OCI-LY1 (cell line): ENCODE results near the gene IRF4.
A peak's percentile ranks its signal among the peaks of the same experiment; 100 is the strongest.

ENCODE experiments used
- H2AFZ ChIP-seq: fragments of 200-600 bp; sonication (generic), shearing (Covaris generic); 2 replicates; pipeline ENCODE4 v1.6.0; 2014; ENCODE audit warnings: antibody characterized with exemption, mild to moderate bottlenecking, low read length
- H3F3A ChIP-seq: fragments of 200-600 bp; sonication (generic), shearing (Covaris generic); 2 replicates; pipeline ENCODE4 v1.6.0; 2014; ENCODE audit warnings: mild to moderate bottlenecking, antibody characterized with exemption, low read length, moderate library complexity; ENCODE audit not compliant: insufficient read depth
- H3K27ac ChIP-seq: fragments of 200-600 bp; sonication (generic); 2 replicates; pipeline ENCODE4 v1.5.1; 2014; ENCODE audit warnings: low read length, mixed run types, mild to moderate bottlenecking, low read depth; ENCODE audit not compliant: poor library complexity, severe bottlenecking
- H3K27me3 ChIP-seq: fragments of 200-600 bp; sonication (generic); 2 replicates; pipeline ENCODE4 v1.6.0; 2014; ENCODE audit warnings: antibody characterized with exemption, mild to moderate bottlenecking, low read length, moderate library complexity; ENCODE audit not compliant: insufficient read depth
- H3K36me3 ChIP-seq: fragments of 200-600 bp; sonication (generic); 2 replicates; pipeline ENCODE4 v1.6.1; 2014; ENCODE audit warnings: mild to moderate bottlenecking, antibody characterized with exemption, low read length, moderate library complexity, mixed read lengths; ENCODE audit not compliant: insufficient read depth
- H3K4me1 ChIP-seq: fragments of 200-600 bp; sonication (generic); 2 replicates; pipeline ENCODE4 v1.5.1; 2014; ENCODE audit warnings: mild to moderate bottlenecking, low read length, moderate library complexity; ENCODE audit not compliant: insufficient read depth, severe bottlenecking
- H3K4me2 ChIP-seq: fragments of 200-600 bp; sonication (generic), shearing (Covaris generic); 2 replicates; pipeline ENCODE4 v1.6.1; 2014; ENCODE audit warnings: low read length
- H3K4me3 ChIP-seq: fragments of 200-600 bp; sonication (generic); 2 replicates; pipeline ENCODE4 v1.5.1; 2014; ENCODE audit warnings: low read length, low read depth, mild to moderate bottlenecking, mixed read lengths; ENCODE audit not compliant: poor library complexity, severe bottlenecking
- H3K79me2 ChIP-seq: fragments of 200-600 bp; shearing (Covaris generic); 2 replicates; pipeline ENCODE4 v1.6.1; 2016; ENCODE audit warnings: mixed run types, low read length, mixed read lengths; ENCODE audit not compliant: insufficient read depth
- H3K9ac ChIP-seq: fragments of 200-600 bp; sonication (generic), shearing (Covaris generic); 2 replicates; pipeline ENCODE4 v1.6.1; 2014; ENCODE audit warnings: mild to moderate bottlenecking, low read length, mixed read lengths
- H3K9me2 ChIP-seq: fragments of 200-600 bp; sonication (generic), shearing (Covaris generic); 2 replicates; pipeline ENCODE4 v1.6.1; 2014; ENCODE audit warnings: low read depth, mild to moderate bottlenecking, low read length, mixed read lengths
- H3K9me3 ChIP-seq: fragments of 200-600 bp; shearing (Covaris generic); 2 replicates; pipeline ENCODE4 v1.6.1; 2014; ENCODE audit warnings: low read length, mixed read lengths
- H4K20me1 ChIP-seq: fragments of 200-600 bp; sonication (generic), shearing (Covaris generic); 2 replicates; pipeline ENCODE4 v1.6.0; 2016; ENCODE audit warnings: mild to moderate bottlenecking, low read length; ENCODE audit not compliant: insufficient read depth
- CTCF ChIP-seq: fragments of 200-600 bp; sonication (generic), shearing (Covaris generic); IDR thresholded peaks from 2 replicates; pipeline ENCODE4 v1.5.1; 2017; ENCODE audit warnings: mild to moderate bottlenecking, antibody characterized with exemption, low read length, moderate library complexity, mixed read lengths
- EZH2 ChIP-seq: fragments of 200-600 bp; sonication (generic), shearing (Covaris generic); IDR thresholded peaks from 2 replicates; pipeline ENCODE4 v1.8.0; 2017; ENCODE audit warnings: borderline replicate concordance, mixed run types, mild to moderate bottlenecking, antibody characterized with exemption, low read length, moderate library complexity, mixed read lengths

IRF4 gene

GRCh38 chr6:380234-381218, 11.0 kb upstream of the IRF4 start:
- Histone ChIP-seq H3K79me2 (no peaks in the 10 kb centered on the region), H3K27ac (no peak overlapping the region), H3K4me3 (no peak overlapping the region), H3K9me2 (no peaks in the 10 kb centered on the region), H3K4me2 (no peak overlapping the region), H3F3A (no peaks in the 10 kb centered on the region), H3K4me1 (peaks cover 37% of the 10 kb centered on the region), H2AFZ (no peak overlapping the region), H4K20me1 (no peaks in the 10 kb centered on the region), H3K9ac (no peak overlapping the region), H3K36me3 (no peaks in the 10 kb centered on the region), H3K9me3 (no peaks in the 10 kb centered on the region), H3K27me3 (peaks cover 7% of the 10 kb centered on the region; the same call in 1 of the 2 replicates)
- TF ChIP-seq EZH2 (no peak), CTCF (no peak)

GRCh38 chr6:381742-382461, 9.7 kb upstream of the IRF4 start:
- Histone ChIP-seq H3K4me3 (no peak overlapping the region), H3K27me3 (peaks cover 10% of the 10 kb centered on the region; the same call in 1 of the 2 replicates)
- TF ChIP-seq EZH2, result no peak
- no peak for TF ChIP-seq CTCF

GRCh38 chr6:382883-383810, 8.4 kb upstream of the IRF4 start:
- H4K20me1 ChIP-seq, result no peaks in the 10 kb centered on the region
- TF ChIP-seq CTCF (peak; percentile 41), EZH2 (no peak)
- H2AFZ ChIP-seq, result no peak overlapping the region
- H3K27me3 ChIP-seq, result peaks cover 12% of the 10 kb centered on the region; the same call in 1 of the 2 replicates
- no peaks in the 10 kb centered on the region for H3K9me2 ChIP-seq
- no peaks in the 10 kb centered on the region for H3K79me2 ChIP-seq
- H3K4me2 ChIP-seq, result no peak overlapping the region
- H3K9ac ChIP-seq, result no peak overlapping the region
- H3K4me1 ChIP-seq, result peaks cover 18% of the 10 kb centered on the region
- H3K9me3 ChIP-seq, result no peaks in the 10 kb centered on the region
- no peaks in the 10 kb centered on the region for H3K36me3 ChIP-seq
- no peak overlapping the region for H3K4me3 ChIP-seq
- H3F3A ChIP-seq, result no peaks in the 10 kb centered on the region
- no peak overlapping the region for H3K27ac ChIP-seq

More at GRCh38 chr6:381742-382461, 9.7 kb upstream of the IRF4 start:
- Histone ChIP-seq H3K27ac (no peak overlapping the region), H3K79me2 (no peaks in the 10 kb centered on the region), H4K20me1 (no peaks in the 10 kb centered on the region), H3F3A (no peaks in the 10 kb centered on the region), H3K4me1 (peaks cover 30% of the 10 kb centered on the region), H2AFZ (no peak overlapping the region), H3K36me3 (no peaks in the 10 kb centered on the region), H3K9me2 (no peaks in the 10 kb centered on the region), H3K9me3 (no peaks in the 10 kb centered on the region), H3K9ac (no peak overlapping the region), H3K4me2 (no peak overlapping the region)
